Erythroblast (primary cell): ENCODE data around the gene ITGB7.

Experiments used
- GATA1 ChIP-seq: IDR thresholded peaks from 2 replicates; pipeline ENCODE4 v1.6.1; 2011; ENCODE audit warnings: low read depth, mild to moderate bottlenecking, control low read depth, low read length, moderate library complexity
- POLR2A ChIP-seq: IDR thresholded peaks from 2 replicates; pipeline ENCODE4 v1.6.1; 2011; ENCODE audit warnings: mild to moderate bottlenecking, low read length

GRCh38 chr12:53143355-53143754 lies 63.7 kb downstream of the ITGB7 start:
- TF ChIP-seq POLR2A (no peak), GATA1 (no peak)
